SIG-M5 (cell line): ENCODE results near the gene ANO8.
"Not testable (repeated sequence)": the region's sequence is repeated elsewhere in the genome, so short reads cannot be mapped to it uniquely, and the experiment has no call there.

Source experiments
- DNase-seq: peaks from one replicate; lab custom pipeline; 2025; lab: John Stamatoyannopoulos, UW

ANO8 gene

GRCh38 chr19:17334414-17335409 is at the start of gene ANO8:
Gene ANO8, minus strand, starts transcription at chr19:17334855. Its CDS starts 185 bp downstream, at chr19:17334670.
- peak; percentile 58 for DNase-seq

GRCh38 chr19:17380426-17381138 is 45.9 kb upstream of the ANO8 start:
- DNase-seq: no peak

GRCh38 chr19:17379221-17379631 is 44.6 kb upstream of the ANO8 start:
- DNase-seq: no peak

GRCh38 chr19:17378271-17378670 is 43.6 kb upstream of the ANO8 start:
- DNase-seq: no peak

GRCh38 chr19:17376935-17377600 is 42.4 kb upstream of the ANO8 start, which contains the start of gene PLVAP:
Gene PLVAP, minus strand, starts transcription at chr19:17377342. Its CDS starts 54 bp downstream, at chr19:17377288.
- DNase-seq: no peak

GRCh38 chr19:17370026-17370587 is 35.5 kb upstream of the ANO8 start:
- peak; percentile 44 for DNase-seq

GRCh38 chr19:17365361-17365760 is 30.7 kb upstream of the ANO8 start:
- no peak for DNase-seq

GRCh38 chr19:17363852-17364605 is 29.4 kb upstream of the ANO8 start:
- not testable (repeated sequence) for DNase-seq

- no peak for DNase-seq
Observed at GRCh38 chr19:17359905-17360800, 25.5 kb upstream of the ANO8 start.

- no peak for DNase-seq
Observed at GRCh38 chr19:17358395-17358794, 23.7 kb upstream of the ANO8 start.

- no peak for DNase-seq
Observed at GRCh38 chr19:17357724-17358123, 23.1 kb upstream of the ANO8 start.

GRCh38 chr19:17357078-17357666 is 22.5 kb upstream of the ANO8 start:
- DNase-seq: no peak

GRCh38 chr19:17353386-17353785 is 18.7 kb upstream of the ANO8 start:
- no peak for DNase-seq

- DNase-seq: no peak
Observed at GRCh38 chr19:17352608-17353280, 18.1 kb upstream of the ANO8 start.

- no peak for DNase-seq
Observed at GRCh38 chr19:17351815-17352435, 17.3 kb upstream of the ANO8 start.

GRCh38 chr19:17348700-17349099 is 14.0 kb upstream of the ANO8 start:
- DNase-seq: no peak

GRCh38 chr19:17347877-17348276 is 13.2 kb upstream of the ANO8 start:
- DNase-seq: no peak

- DNase-seq: no peak
Observed at GRCh38 chr19:17347361-17347760, 12.7 kb upstream of the ANO8 start.
